ENCODE measurements around the gene POTEG.
"Not testable (repeated sequence)": the region's sequence is repeated elsewhere in the genome, so short reads cannot be mapped to it uniquely, and the experiment has no call there.

GRCh38 chr14:19480491-19480890 is 46.4 kb upstream of the POTEG start:
- TF ChIP-seq ZNF274 (IDR thresholded peaks at IDR 0.05; ENCODE audit: low read depth, low read length); SUZ12 (IDR thresholded peaks at IDR 0.05; ENCODE audit: extremely low read depth, insufficient read depth, insufficient read length): not testable (repeated sequence)
